ENCODE data around the gene FCHO2.

FCHO2 gene

DNA sequence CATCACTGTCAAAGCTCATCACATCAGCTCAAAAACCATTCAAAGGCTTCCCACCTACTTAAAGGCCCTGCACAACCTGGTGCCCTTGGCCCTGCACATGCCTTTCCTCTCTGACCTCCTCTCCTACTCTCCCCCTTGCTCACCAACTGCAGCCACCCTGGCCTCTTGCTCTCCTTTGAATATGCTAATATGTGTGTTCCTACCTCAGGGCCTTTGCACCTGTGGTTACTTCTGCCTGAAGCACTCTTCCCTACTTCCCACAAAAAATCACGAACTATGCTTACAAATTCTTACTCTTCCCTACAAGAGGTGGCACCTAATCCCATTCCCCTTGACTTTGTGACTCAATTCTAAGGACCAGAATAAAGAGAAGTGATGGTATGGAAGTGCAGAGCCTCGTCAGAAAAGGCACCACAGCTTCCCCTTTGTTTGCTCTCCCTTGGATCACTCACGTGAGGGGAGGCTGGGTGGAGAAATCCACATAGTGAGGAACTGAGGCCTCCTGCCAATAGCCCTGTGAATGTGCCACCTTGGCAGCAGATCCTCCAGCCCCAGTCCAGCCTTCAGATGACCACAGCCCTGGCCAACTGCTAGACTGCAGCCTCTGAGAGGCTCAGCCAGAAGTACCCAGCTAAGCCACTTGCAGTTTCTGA is 161.4 kb downstream of the FCHO2 start:
- peak; percentile 17 for DNase-seq

DNA sequence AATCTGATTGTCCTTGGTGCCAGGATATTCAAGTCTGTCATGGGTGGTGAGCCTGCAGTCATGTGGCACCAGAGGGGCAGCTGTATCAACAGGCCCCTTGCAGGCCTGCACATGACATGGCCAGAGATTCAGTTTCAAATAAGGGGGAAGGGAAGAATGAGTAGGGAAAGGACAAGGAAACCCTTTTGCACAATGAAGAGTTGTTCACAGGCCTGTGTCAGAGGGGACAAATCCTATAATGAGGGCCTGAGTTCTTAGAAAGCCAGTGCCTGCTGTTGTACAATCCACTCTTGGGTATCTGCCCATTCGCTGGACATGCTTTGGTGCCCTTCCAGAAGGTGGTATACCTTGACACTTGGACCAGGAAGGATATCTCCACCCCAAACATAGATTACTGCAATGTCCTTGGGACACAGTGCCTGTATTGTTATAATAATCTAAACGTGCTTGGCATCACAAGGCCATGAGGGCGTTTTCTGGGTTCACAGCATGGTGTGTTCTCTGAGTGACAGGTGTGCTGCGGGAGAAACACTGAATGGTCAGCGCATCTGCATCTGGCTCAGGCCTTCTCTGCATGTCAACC is 162.6 kb downstream of the FCHO2 start:
- no peak for DNase-seq

DNA sequence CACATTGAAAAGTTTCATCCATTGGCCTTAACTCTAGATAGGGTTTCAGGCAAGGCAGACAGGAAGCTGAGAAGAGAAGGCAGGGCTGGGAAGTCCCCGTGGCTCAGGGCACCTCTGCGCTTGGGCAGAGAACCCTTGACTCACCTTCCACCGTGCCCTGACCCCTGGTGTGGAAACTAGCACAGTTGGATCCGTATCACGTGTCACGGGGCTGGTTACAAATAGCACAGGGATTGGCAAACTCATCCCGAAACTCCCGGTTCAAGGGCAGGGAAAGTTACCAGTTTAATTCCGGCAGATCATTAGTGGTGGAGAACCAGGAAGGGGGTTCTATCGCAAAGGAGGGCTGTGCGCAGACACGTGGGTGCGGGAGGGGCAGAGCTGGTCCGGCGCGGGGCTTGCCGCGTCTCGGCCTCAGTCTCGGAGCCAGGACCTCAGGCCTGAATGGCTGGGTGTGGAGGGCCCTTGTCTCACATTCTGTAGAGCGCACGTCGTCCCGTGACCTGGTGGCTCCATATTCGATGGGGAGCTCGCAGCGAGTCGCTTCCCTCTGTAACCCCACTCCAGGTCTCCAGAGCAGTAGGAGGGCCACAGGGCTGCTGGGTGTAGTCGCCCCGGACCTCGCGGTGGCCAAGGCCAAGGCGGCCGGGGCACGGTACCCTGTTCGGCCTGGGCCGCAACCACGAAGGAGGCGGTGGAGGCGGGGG is 163.8 kb downstream of the FCHO2 start:
- no peak for DNase-seq

DNA sequence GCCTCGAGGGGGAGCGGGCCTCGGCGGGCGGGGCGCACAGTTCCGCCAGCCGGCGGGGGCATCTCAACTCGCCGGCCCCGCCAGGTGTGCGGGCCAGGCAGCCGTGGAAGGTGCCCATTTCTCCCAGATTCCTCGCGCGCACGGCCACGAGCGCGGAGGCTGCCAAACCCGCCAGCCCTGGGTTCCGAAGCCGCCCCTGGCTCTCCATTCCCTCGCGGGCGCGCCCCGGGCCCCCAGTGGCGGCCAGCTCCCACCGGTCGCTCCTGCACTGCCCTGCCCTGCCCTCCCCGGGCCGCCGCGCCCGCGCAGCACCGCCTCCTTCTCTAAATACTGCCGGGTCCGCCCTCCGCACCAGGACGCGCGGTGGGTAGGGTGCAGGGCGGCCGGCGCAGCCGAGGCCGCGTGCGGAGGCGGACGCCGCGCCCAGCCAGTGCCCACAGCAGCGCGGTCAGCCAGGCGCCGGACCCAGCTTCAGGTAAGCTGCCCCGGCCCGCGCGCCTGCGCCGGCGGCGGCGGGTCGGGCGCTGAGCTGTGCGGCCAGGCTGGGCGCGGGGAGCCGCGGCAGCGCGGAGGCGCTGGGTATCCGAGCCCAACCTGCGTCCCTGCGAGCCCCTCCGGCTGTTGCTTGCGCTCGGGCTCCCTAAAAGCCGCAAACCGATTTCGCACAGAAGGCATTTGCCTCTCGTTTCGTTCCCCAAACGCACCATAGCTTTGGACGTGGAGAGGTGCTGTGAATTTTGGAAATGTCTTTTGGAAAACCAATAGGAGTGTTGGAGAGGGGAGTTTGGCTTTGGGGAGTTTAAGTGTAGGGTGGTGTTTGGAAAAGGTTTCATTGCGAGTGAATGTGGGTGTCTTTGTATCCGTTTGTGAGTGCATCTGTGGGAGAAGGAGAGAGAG is 164.6 kb downstream of the FCHO2 start, which contains the start of gene TMEM171:
Gene TMEM171 (plus strand): TSS at position 354 of the 897 bp plus-strand sequence. CDS start 2,799 bp downstream, outside the sequence.
- DNase-seq = no peak

DNA sequence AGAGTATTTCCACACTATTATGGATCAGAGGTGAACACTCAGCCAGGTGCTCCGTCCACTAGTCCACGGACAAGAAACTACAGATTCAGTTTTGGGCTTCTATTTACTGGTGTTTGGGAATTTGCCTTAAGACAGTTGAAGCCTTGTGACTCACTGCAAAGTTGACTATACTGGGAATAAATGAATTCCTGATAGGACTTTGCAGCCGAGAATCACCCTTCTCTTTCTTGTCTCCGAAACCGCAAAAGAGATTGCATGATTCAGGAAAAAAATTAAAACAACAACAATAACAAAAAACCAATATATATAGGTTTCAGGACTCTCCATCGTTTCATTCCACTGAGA is 165.2 kb downstream of the FCHO2 start:
- DNase-seq = no peak

DNA sequence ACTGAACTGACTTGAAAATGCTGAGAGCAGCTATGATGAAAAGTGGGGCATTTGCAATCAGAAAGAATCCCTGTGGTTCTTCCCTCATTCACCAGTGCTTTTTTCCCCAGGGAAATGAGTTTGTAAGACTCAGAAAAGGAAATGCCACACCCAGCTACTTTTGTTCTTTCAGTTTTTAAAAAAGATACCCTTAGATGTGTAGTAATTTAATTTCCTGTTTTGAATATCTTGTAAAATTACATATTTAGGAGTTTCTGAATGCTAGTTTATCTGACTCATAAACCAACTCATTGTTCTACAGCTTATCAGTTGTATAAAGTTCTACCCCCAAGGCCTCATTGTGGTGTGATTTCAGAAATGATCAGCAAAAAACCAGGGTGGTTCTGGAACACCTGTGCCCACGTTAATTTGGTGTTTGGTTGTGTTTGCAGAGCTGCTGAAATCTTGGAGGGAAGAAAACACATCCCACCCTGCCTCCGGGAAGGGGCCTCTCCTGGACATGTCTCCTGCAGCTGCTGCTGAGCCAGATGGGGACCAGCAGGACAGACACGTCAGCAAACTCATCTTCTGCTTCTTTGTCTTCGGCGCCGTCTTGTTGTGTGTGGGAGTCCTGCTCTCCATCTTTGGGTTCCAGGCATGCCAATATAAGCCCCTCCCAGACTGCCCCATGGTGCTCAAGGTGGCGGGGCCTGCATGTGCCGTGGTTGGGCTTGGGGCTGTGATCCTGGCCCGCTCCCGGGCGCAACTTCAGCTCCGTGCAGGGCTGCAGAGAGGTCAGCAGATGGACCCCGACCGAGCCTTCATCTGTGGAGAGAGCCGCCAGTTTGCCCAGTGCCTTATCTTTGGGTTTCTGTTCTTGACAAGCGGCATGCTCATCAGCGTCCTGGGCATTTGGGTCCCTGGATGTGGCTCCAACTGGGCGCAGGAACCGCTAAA is 167.3 kb downstream of the FCHO2 start:
- DNase-seq = no peak

DNA sequence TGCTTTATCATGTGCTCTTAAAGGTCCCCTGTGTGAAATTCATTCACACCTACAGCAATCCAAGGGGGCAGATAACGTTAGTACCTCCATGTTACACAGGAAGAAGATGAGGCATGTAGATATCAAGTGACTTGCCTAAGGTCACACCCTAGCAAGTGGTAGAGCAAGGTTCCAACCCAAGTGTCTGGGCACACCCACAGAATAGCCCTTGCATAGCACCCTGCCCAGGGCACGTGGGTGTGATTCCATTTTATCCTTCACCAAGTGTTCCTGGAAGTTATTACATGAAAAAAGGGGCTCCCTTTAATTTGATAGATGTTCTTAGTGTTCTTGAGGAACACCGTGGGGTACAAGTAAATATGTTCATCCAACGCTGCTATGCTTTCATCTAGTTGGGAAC is 169.4 kb downstream of the FCHO2 start:
- DNase-seq = no peak

DNA sequence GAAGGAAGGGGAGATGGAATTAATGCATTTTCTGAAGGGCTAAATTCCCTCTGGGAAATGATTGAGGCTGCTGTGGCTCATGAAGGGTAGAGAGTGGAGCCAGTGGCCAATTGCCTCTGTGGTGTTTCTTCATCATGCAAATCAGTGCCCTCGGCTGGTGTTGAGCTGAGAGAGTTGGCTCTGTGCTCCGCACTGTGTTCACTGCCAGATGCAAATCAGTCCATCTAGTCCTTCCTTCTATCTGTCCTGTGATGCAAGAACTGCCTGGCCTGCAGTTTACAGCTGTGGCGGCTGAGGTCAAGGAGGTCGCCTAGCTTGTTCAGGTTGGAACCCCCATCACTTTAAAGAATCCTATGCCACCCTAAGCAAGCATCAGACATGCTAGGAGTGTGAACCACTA is 170.5 kb downstream of the FCHO2 start:
- no peak for DNase-seq

DNA sequence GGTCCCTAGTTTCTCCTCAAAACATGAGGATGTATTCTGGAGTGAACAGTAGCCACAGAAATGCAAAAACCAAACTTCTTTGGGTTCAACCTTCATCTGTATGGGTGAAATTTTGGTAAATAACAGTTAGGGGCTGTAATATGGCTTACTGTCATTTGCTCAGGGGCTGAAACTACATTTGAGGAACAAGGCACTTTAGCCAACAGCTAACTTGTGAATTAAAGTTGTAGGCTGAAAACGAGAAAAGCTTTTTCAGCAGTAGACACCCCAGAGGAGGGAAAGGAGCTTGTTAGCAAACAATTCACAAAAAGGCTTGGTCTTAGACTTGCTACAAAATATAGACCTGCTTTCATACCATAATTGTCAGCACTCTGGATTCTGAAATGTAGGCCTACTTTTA is 171.1 kb downstream of the FCHO2 start:
- DNase-seq = no peak

DNA sequence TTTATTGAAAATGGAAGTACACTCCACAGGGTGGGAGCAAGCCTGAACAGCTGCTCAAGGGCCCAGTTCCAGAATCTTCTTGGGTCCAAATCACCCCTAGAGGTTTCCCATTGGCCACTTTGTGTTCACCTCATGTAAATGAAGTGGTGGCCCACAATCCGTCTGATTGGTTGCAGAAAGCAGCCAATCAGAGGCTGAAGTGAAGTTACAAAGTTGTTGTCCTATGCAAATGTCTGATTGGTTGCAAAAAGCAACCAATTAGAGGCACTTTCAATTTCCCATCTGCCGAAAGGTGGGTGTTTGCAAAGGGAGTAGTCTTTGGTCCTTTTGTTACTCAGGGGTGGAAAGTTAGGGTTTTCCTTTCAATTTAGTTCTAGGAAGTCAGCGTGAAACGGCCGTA is 173.3 kb downstream of the FCHO2 start:
- DNase-seq = no peak

DNA sequence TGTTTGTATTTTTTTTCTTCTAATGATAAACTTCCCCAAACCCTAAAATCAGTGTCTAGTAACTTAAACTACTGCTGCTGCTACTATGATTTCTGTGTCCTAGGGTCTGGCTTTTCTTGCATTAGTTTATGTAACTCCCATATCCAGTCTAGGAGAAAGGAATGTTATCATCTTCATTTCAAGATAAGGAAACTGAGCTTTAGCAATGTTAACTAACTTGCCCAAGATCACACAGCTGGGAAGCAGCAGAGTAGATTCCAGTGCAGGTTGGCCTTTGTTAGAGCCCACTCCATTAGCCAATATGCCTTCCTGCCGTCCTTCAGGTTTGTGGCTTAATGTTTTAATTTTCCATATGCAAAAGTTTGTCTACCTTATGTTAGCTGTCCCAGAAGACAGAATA is 175.0 kb downstream of the FCHO2 start:
- no peak for DNase-seq

DNA sequence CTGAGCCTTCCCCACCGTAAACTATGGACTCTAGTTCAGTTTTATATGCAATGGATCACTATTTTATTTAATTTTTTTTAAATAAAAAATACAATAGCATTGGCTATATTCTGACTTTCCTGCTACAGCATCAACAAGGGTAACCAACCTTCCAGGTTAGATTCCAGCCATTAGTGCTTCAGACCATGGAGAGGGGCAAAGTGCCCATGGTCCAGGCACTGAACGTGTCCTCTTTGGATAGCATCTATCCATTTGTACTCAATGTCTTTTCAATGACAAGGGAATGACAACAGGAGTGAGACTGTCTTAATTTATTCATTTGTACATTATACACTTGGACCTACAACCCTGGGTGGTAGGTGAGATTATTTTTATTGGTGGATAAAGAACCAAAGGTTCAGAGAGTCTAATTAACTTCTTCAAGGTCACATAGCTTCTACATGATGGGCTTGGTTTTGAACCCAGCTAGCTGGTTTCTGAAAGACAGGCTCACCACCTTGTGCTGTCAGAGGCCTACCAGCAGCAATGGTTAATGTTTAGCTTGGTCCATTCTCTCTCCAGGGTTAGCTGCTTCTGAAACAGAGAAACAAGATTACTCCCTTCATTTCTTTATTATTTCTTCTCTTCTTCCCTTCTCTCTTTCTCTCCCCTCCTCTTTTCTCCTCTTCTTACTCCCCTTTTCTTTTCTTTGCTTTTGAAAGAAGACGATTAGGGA is 176.0 kb downstream of the FCHO2 start:
- DNase-seq = no peak

DNA sequence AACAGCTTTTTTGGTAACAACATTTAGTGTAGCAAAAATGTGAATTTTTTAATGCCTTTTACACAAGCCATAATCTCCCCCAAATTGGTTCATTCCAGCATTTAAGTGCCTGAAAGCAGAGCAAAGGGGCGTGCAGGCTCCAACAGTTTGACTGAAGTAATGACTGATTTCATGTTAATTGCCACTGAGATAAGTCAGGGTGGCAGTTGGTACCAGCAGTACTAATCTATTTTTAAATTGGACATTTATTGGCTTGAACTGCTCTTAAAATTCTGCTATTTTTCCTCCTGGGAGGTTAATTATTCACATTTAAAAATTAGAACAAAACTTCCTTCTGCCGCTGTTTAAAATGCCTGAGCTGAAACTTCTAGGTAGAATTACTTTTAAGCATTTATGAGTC is 176.9 kb downstream of the FCHO2 start:
- no peak for DNase-seq

DNA sequence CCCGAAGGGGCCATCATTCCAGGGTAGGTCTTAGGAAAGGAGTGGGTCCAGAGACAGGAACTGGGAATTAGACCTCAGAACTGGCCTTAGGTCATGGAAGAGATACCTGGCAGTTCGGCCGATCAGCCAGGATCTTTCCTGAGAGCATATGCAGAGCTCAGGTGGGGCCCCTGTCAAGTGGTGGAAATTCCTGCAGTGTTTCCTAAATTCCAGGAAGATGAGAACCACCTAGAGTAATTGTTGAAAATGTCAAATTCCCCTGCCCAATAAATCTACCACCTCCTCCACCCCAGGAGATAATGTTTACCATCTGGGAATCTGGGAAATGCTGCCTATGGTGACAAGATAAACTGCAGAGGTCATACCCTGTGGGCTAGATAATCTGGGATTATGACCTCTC is 179.2 kb downstream of the FCHO2 start:
- no peak for DNase-seq

DNA sequence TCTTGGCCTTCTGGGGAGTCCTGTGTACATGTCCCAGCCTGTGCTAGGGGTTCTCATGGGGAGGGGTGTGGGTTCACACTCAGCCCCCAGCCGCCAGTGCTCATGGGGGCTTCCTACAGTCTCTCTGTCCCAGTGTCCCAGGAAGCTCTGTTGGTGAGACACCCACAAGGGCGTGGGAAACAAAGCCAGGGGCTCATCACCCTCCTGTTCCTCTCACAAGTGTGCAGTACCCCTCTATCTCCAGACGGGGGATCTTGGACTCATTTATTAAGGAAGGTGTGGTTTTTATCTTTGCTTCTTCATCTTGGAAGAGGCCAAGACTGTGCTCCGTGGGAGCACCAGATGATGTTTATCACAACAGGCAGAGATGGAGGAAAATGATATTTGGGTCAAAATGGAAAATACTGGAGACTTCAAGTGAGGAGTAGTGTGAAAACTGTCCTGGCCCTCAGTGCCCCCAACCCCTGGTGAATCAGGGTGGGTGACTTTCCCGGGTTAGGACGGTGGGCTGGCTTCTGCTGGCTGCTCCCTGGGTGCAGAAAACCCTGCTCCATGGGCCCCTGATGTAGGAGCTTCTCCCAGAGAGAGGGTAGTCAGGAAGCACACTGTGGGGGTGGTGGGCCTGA is 179.7 kb downstream of the FCHO2 start:
- peak; percentile 16 for DNase-seq

DNA sequence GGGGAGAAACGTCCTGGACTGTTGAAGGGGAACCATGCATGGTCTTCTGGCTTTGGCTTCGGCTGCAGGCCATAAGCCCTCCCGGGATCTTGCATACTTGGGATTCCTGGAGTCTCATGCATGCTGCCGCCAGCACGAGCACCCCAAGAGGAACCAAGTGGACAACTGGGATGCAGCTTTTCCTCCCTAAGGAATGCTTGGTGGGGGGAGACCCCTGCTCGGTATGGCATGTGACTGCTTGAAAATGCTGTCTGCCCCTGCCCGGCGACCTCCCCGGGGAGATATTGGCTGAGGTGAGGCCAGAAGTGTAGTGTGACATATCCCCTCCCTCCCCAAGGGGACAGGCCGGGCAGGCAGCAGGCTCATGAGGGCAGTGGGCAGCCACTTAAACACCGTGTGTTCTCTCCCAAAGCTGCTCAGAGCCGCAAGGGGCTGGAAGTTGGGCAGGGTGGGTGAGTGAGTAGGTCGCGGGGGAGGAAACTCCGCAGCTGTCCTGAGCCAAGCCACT is 180.3 kb downstream of the FCHO2 start:
- DNase-seq = no peak

DNA sequence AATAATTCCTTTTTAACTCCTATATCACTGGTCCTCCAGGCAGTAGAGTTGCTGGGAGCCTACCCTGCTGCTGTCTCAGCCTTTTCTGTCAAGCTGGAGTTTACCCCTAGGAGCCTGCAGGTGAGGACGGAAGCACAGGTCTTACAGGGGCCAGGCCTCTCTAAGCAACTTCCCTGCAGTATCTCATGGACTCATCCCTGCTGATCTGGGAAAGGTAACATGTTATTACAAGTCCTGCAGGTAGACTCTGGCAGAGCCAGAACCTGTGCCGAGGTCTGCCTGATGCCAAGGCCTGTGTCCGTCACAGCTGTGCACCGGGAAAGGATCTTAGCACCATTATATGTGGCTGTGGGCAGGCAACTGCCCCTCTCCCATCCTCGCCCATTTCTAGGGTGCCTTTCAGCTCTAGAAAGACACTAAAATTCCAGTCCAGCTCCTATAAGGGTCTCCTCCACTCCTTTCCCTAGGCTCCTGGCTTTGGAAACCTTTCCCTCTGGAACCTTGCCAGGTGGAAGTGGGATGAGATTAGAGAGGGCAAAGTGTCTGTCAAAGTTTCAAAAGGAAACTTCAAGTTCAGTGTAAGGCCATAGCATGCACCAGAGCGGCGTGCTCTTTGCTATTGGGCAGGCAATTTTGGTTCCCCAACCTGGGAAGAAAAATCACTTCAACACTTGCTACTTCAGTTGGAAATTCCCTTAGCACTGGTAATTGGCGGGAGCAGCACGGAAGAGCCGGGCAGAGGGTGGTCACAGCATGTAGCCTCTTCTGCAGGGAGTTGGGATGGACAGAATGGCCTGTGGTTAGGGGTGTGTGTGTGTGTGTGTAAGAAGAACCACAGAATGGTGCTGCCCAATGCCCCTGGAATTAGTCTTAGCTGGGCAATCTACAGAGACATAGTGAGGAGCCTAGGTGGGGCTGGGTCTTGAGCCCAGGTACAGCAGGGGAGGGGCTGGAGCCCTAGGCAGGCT is 182.0 kb downstream of the FCHO2 start:
- no peak for DNase-seq

DNA sequence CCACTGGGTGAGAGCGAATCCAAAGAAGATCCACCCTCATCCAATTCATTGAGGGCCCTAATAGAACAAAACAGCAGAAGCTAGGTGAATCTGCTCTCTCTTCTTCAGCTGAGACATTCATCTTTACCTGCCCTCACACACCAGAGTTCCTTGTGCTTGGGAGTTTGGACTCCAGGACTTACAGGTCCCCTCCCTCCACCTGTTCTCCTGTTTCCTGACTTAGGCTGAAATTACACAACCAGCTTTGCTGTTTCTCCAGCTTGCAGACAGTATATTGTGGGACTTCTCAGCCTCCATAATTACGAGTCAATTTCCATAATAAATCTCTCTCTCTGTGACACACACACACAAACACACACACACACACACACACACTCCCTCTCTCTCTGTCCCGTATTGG is 183.6 kb downstream of the FCHO2 start:
- no peak for DNase-seq

All from OCI-M1 (cell line).